ENCODE measurements around the gene NUCKS1. TPM values are rescaled to one million over a fixed set of nuclear protein-coding genes. Genes with fewer than 3 reads are reported as not detected.

Gene NUCKS1
- total RNA-seq, 1 experiment from 2014 or later, result 237 TPM

DNA sequence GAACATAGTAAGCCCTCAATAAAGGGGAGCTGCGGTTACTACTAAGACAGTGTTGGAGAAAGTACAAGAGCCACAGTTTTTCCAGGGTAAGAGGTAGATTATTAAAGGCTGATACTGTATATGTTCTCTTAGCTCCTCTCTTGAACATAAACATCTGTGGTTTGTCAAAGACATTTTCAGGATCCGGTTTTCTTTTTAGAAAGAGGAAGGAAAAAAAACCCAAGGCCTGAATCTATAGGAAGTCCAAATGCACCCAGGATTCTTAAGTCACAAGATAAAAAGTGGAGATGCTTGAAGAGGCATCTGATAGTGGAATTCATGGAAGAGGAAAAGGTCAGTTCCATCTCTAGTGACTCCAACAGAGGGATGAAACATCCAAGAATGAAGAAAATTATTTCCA is 45.1 kb downstream of the NUCKS1 start:
- H3K9me3 ChIP-seq (ENCODE audit: control insufficient read depth in 1 of 2, insufficient read depth in 1 of 2, low read depth in 1 of 2, low read length in 2 of 2), result no peaks in the 10 kb centered on the region
- no peak overlapping the region for H3K27ac ChIP-seq (ENCODE audit: low read depth, low read length)
- no TSS peak for BruUV-seq (replicated peaks)
- ChIA-PET POLR2A (no interaction called here), RAD21 (ENCODE audit: low non-redundant PET in 1 of 2, low total read pairs in 2 of 2, uncharacterized antibody in 2 of 2, unreplicated experiment in 2 of 2) (no interaction called here), CTCF (interaction anchor here (1.4 kb wide), 1 partner anchor 47 kb away, joined by 5 read pairs; no protein-coding TSS in a partner anchor)
- no peak for DNase-seq (ENCODE audit: low read depth, low spot score)
- H3K4me2 ChIP-seq (ENCODE audit: low read length), result no peak overlapping the region
- H3K9me2 ChIP-seq (ENCODE audit: insufficient read depth), result no peaks in the 10 kb centered on the region
- H3K79me2 ChIP-seq (ENCODE audit: insufficient read depth, low read length), result no peaks in the 10 kb centered on the region
- TF ChIP-seq SP1 (IDR thresholded peaks at IDR 0.05; ENCODE audit: low read depth) (no peak), ZNF274 (IDR thresholded peaks at IDR 0.05; ENCODE audit: low read depth, low read length) (no peak), POLR2AphosphoS5 (IDR thresholded peaks at IDR 0.05; ENCODE audit: low read depth, low read length) (no peak), TCF7L2 (IDR thresholded peaks at IDR 0.05; ENCODE audit: borderline replicate concordance, extremely low read depth, insufficient read depth, insufficient read length) (no peak), ELF1 (IDR thresholded peaks at IDR 0.05; ENCODE audit: borderline replicate concordance, low read depth) (no peak)
- TF ChIP-seq, protein P1, sequence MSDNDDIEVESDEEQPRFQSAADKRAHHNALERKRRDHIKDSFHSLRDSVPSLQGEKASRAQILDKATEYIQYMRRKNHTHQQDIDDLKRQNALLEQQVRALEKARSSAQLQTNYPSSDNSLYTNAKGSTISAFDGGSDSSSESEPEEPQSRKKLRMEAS (IDR thresholded peaks at IDR 0.05), result no peak
- TF ChIP-seq, protein P2, sequence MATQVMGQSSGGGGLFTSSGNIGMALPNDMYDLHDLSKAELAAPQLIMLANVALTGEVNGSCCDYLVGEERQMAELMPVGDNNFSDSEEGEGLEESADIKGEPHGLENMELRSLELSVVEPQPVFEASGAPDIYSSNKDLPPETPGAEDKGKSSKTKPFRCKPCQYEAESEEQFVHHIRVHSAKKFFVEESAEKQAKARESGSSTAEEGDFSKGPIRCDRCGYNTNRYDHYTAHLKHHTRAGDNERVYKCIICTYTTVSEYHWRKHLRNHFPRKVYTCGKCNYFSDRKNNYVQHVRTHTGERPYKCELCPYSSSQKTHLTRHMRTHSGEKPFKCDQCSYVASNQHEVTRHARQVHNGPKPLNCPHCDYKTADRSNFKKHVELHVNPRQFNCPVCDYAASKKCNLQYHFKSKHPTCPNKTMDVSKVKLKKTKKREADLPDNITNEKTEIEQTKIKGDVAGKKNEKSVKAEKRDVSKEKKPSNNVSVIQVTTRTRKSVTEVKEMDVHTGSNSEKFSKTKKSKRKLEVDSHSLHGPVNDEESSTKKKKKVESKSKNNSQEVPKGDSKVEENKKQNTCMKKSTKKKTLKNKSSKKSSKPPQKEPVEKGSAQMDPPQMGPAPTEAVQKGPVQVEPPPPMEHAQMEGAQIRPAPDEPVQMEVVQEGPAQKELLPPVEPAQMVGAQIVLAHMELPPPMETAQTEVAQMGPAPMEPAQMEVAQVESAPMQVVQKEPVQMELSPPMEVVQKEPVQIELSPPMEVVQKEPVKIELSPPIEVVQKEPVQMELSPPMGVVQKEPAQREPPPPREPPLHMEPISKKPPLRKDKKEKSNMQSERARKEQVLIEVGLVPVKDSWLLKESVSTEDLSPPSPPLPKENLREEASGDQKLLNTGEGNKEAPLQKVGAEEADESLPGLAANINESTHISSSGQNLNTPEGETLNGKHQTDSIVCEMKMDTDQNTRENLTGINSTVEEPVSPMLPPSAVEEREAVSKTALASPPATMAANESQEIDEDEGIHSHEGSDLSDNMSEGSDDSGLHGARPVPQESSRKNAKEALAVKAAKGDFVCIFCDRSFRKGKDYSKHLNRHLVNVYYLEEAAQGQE (IDR thresholded peaks at IDR 0.05; ENCODE audit: low read depth), result no peak
- TF ChIP-seq, protein P3, sequence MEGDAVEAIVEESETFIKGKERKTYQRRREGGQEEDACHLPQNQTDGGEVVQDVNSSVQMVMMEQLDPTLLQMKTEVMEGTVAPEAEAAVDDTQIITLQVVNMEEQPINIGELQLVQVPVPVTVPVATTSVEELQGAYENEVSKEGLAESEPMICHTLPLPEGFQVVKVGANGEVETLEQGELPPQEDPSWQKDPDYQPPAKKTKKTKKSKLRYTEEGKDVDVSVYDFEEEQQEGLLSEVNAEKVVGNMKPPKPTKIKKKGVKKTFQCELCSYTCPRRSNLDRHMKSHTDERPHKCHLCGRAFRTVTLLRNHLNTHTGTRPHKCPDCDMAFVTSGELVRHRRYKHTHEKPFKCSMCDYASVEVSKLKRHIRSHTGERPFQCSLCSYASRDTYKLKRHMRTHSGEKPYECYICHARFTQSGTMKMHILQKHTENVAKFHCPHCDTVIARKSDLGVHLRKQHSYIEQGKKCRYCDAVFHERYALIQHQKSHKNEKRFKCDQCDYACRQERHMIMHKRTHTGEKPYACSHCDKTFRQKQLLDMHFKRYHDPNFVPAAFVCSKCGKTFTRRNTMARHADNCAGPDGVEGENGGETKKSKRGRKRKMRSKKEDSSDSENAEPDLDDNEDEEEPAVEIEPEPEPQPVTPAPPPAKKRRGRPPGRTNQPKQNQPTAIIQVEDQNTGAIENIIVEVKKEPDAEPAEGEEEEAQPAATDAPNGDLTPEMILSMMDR (IDR thresholded peaks at IDR 0.05 in 2 of 3, conservative IDR thresholded peaks at IDR 0.05 in 1 of 3; ENCODE audit: borderline replicate concordance in 1 of 3, insufficient read depth in 1 of 3, low read depth in 2 of 3, low read length in 2 of 3), result no peak
- TF ChIP-seq, protein P4, sequence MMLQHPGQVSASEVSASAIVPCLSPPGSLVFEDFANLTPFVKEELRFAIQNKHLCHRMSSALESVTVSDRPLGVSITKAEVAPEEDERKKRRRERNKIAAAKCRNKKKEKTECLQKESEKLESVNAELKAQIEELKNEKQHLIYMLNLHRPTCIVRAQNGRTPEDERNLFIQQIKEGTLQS (IDR thresholded peaks at IDR 0.05), result no peak
- intact Hi-C loops (cut with micrococcal nuclease), result no loop called here
- H2AFZ ChIP-seq (ENCODE audit: low read depth, low read length, poor library complexity, severe bottlenecking), result no peak overlapping the region
- no peaks in the 10 kb centered on the region for H3K4me1 ChIP-seq (ENCODE audit: control insufficient read depth in 1 of 2, insufficient read depth in 2 of 2, low read length in 2 of 2)
- 0 out of 4 replicates have a peak, but pooled peaks cover 0 to under 1% of the 10 kb centered on the region in 2 experiments for H3K36me3 ChIP-seq (ENCODE audit: control insufficient read depth in 1 of 2, insufficient read depth in 2 of 2, low read length in 2 of 2)
- no peaks in the 10 kb centered on the region for H3K27me3 ChIP-seq (ENCODE audit: insufficient read depth, low read length)
- no peaks in the 10 kb centered on the region; the same call in 1 of the 2 replicates for H4K20me1 ChIP-seq (ENCODE audit: insufficient read depth)
- no peak for ATAC-seq
- H3K4me3 ChIP-seq (replicated peaks in 1 of 2; ENCODE audit: low read depth in 1 of 2, low read length in 2 of 2), result no peak overlapping the region
- no peak overlapping the region for H3K9ac ChIP-seq (ENCODE audit: low read length)
